Measurements from ENCODE around the gene NOSIP. TPM values are rescaled to one million over a fixed set of nuclear protein-coding genes. Genes with fewer than 3 reads are reported as not detected.

NOSIP gene
- total RNA-seq, 6 donors from 2014 or later, result 30.3 to 72.3 (median 57.9) TPM

DNA sequence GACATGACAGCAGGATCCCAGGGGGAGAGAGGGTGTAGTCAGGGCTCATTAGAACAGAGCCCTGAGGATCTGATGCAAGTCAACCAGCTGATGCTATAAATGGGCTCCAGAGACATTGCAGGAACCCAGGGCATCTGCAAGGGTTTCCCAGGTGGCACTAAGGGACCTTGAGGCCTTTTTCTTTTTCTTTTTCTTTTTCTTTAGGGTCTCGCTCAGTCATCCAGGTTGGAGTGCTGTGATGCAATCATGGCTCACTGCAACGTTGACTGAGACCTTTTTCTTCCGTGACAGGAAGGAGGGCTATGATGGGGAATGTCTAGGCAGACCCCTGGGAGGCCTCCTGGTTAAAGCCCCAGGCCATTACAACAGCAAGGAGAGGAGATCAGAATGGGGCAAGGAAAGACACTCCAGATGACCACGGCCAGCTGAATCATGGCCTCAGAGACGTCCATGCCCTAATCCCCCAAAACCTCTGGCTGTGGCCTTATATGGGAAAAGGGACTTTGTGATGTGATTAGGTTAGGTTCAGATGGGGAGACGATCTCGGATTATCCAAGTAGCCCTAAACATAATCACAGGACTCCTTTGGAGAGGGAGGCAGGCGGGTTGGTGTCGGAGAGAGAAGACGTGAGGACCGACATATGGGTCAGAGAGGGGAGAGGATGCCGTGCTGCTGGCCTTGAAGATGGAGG, 72.4 kb downstream of the NOSIP start:
- no peak overlapping the region for H3K4me3 ChIP-seq
- no peaks in the 10 kb centered on the region for H3K36me3 ChIP-seq
- no peaks in the 10 kb centered on the region for H3K9me3 ChIP-seq
- 83% methylated on average over 12 of the region's 12 CpGs for WGBS, 2 donors
- peaks cover 11 to 24% (median 14%) of the 10 kb centered on the region in 4 donors for H3K4me1 ChIP-seq
- ATAC-seq (ENCODE audit: low FRiP score in 2 of 2), result no peak
- no peak overlapping the region for H3K27ac ChIP-seq
- TF ChIP-seq, protein P1, sequence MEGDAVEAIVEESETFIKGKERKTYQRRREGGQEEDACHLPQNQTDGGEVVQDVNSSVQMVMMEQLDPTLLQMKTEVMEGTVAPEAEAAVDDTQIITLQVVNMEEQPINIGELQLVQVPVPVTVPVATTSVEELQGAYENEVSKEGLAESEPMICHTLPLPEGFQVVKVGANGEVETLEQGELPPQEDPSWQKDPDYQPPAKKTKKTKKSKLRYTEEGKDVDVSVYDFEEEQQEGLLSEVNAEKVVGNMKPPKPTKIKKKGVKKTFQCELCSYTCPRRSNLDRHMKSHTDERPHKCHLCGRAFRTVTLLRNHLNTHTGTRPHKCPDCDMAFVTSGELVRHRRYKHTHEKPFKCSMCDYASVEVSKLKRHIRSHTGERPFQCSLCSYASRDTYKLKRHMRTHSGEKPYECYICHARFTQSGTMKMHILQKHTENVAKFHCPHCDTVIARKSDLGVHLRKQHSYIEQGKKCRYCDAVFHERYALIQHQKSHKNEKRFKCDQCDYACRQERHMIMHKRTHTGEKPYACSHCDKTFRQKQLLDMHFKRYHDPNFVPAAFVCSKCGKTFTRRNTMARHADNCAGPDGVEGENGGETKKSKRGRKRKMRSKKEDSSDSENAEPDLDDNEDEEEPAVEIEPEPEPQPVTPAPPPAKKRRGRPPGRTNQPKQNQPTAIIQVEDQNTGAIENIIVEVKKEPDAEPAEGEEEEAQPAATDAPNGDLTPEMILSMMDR (IDR thresholded peaks at IDR 0.05), result no peak
- no peak for TF ChIP-seq POLR2AphosphoS5 (IDR thresholded peaks at IDR 0.05)
- TF ChIP-seq POLR2A (IDR thresholded peaks at IDR 0.05), result no peak
- no peak for TF ChIP-seq EP300 (IDR thresholded peaks at IDR 0.05)
- no peaks in the 10 kb centered on the region for H3K27me3 ChIP-seq
- DNase-seq, result no peak

DNA sequence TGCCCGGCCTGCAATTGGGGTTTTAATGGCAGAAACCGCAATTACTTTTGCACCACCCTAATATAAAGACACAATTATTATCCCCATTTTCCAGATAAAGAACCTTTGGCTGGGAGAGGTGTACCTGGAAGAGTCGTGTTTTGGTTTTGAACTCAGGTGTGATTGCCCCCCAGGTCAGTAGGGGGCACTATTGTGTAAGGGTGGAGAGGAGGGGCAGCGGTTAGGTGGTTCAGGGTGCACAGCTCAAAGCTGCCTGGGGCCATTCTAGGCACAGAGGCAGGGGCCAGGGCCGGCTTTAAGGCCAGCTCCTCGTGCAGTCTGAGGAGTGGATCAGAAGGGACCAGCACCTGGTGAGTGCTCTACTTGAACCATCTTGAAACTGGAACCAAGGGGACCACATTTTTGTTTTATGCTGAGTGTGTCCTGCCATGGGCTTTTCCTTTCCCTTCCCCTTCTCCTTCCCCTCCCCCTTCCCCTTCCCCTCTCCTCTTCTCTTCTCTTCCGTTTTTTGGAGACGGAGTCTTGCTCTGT, 73.7 kb downstream of the NOSIP start:
- 21 to 24% methylated on average over 8 of the region's 8 CpGs for WGBS, 2 donors
- Histone ChIP-seq H3K36me3 (no peaks in the 10 kb centered on the region), H3K9me3 (no peaks in the 10 kb centered on the region), H3K4me1 (peaks cover 5 to 14% (median 7%) of the 10 kb centered on the region in 4 donors), H3K27me3 (no peaks in the 10 kb centered on the region), H3K27ac (no peak overlapping the region), H3K4me3 (no peak overlapping the region)
- peak; percentile 79 to 84 for ATAC-seq (ENCODE audit: low FRiP score in 2 of 2)
- TF ChIP-seq EP300 (IDR thresholded peaks at IDR 0.05) (no peak), POLR2AphosphoS5 (IDR thresholded peaks at IDR 0.05) (no peak), POLR2A (IDR thresholded peaks at IDR 0.05) (no peak)
- TF ChIP-seq, protein P1 (IDR thresholded peaks at IDR 0.05), result peak; percentile 50 to 84 (median 76)
- peak in 1 of 2 donors; percentile 67 for DNase-seq

Small RNA genes lying within 50 kb of the gene (small RNA-seq; reads per million reads assigned to genes)
- gene RF00019, result 0 reads per million in 4 donors

Other genes with a start within 250 kb of the NOSIP start
- gene CD37, start 245.2 kb downstream of the NOSIP start, total RNA-seq, result 100 to 1,000 TPM in 4 of 6 donors, 10 to 100 TPM in 2; 63.5 to 156 (median 123) TPM
- gene TEAD2, start 218.1 kb downstream of the NOSIP start, total RNA-seq, result 10 to 100 TPM; 13.6 to 38.0 (median 20.5) TPM
- gene DKKL1, start 216.7 kb downstream of the NOSIP start, total RNA-seq, result under 1 TPM in 3 of 6 donors, not detected in 3; 0.40 to 0.69 (median 0.61) TPM
- 1 to 10 TPM in 3 of 6 donors, under 1 TPM in 1, not detected in 2; 0.61 to 6.9 (median 1.6) TPM for gene KASH5, start 192.3 kb downstream of the NOSIP start, total RNA-seq
- not detected for gene PTH2, start 157.1 kb downstream of the NOSIP start, total RNA-seq
- gene GFY, start 155.2 kb downstream of the NOSIP start, total RNA-seq, result not detected
- gene SLC17A7, start 139.0 kb downstream of the NOSIP start, total RNA-seq, result 1 to 10 TPM in 2 of 6 donors, under 1 TPM in 3, not detected in 1; 0.37 to 2.1 (median 0.78) TPM
- gene PIH1D1, start 128.7 kb downstream of the NOSIP start, total RNA-seq, result 100 to 1,000 TPM in 1 of 6 donors, 10 to 100 TPM in 5; 59.5 to 120 (median 72.8) TPM
- 100 to 1,000 TPM in 1 of 6 donors, 10 to 100 TPM in 5; 26.3 to 111 (median 48.2) TPM for gene ALDH16A1, start 127.3 kb downstream of the NOSIP start, total RNA-seq
- 10 to 100 TPM in 3 of 6 donors, 1 to 10 TPM in 3; 4.3 to 19.9 (median 9.9) TPM for gene FLT3LG, start 106.3 kb downstream of the NOSIP start, total RNA-seq
- gene RPL13A, start 92.9 kb downstream of the NOSIP start, total RNA-seq, result 1,000 to 10,000 TPM in 4 of 6 donors, 100 to 1,000 TPM in 2; 974 to 2,595 (median 1,696) TPM
- gene RPS11, start 84.1 kb downstream of the NOSIP start, total RNA-seq, result 1,000 to 10,000 TPM; 1,447 to 3,855 (median 1,708) TPM
- 100 to 1,000 TPM; 175 to 466 (median 328) TPM for gene FCGRT, start 67.9 kb downstream of the NOSIP start, total RNA-seq
- gene RCN3, start 52.6 kb downstream of the NOSIP start, total RNA-seq, result 10 to 100 TPM in 5 of 6 donors, 1 to 10 TPM in 1; 5.9 to 82.8 (median 26.6) TPM
- 10 to 100 TPM in 1 of 6 donors, 1 to 10 TPM in 5; 3.8 to 10.0 (median 7.1) TPM for gene PRRG2, start 760 bp upstream of the NOSIP start, total RNA-seq
- gene PRR12, start 10.6 kb upstream of the NOSIP start, total RNA-seq, result 10 to 100 TPM; 12.6 to 51.9 (median 33.7) TPM
- 100 to 1,000 TPM in 3 of 6 donors, 10 to 100 TPM in 3; 81.7 to 160 (median 107) TPM for gene RRAS, start 59.6 kb upstream of the NOSIP start, total RNA-seq
- gene SCAF1, start 61.7 kb upstream of the NOSIP start, total RNA-seq, result 10 to 100 TPM; 28.6 to 98.5 (median 71.0) TPM
- gene IRF3, start 85.3 kb upstream of the NOSIP start, total RNA-seq, result 100 to 1,000 TPM in 3 of 6 donors, 10 to 100 TPM in 3; 50.5 to 210 (median 99.1) TPM
- gene BCL2L12, start 85.4 kb upstream of the NOSIP start, total RNA-seq, result 10 to 100 TPM in 3 of 6 donors, 1 to 10 TPM in 3; 4.2 to 21.3 (median 14.1) TPM
- 100 to 1,000 TPM in 2 of 6 donors, 10 to 100 TPM in 4; 65.6 to 155 (median 82.0) TPM for gene PRMT1, start 96.7 kb upstream of the NOSIP start, total RNA-seq
- 1 to 10 TPM in 4 of 6 donors, under 1 TPM in 1, not detected in 1; 0.55 to 3.0 (median 1.5) TPM for gene ADM5, start 109.0 kb upstream of the NOSIP start, total RNA-seq
- 10 to 100 TPM in 1 of 6 donors, 1 to 10 TPM in 2, under 1 TPM in 1, not detected in 2; 0.46 to 17.2 (median 4.6) TPM for gene CPT1C, start 110.6 kb upstream of the NOSIP start, total RNA-seq
- gene TSKS, start 182.8 kb upstream of the NOSIP start, total RNA-seq, result under 1 TPM in 3 of 6 donors, not detected in 3; 0.15 to 0.91 (median 0.37) TPM
- gene AP2A1, start 186.4 kb upstream of the NOSIP start, total RNA-seq, result 100 to 1,000 TPM in 1 of 6 donors, 10 to 100 TPM in 5; 46.0 to 113 (median 77.6) TPM
- gene FUZ, start 232.7 kb upstream of the NOSIP start, total RNA-seq, result 10 to 100 TPM; 17.3 to 43.0 (median 22.3) TPM
- 100 to 1,000 TPM in 1 of 6 donors, 10 to 100 TPM in 5; 41.7 to 110 (median 61.2) TPM for gene MED25, start 237.7 kb upstream of the NOSIP start, total RNA-seq

Measured in upper lobe of left lung (tissue), 6 donors.